HK-2 (cell line): ENCODE measurements around the gene GALNT16.
"Not testable (repeated sequence)": the region's sequence is repeated elsewhere in the genome, so short reads cannot be mapped to it uniquely, and the experiment has no call there.

Source experiments
- DNase-seq: peaks from one replicate; pipeline ENCODE4 v3.0.0-alpha.2; 2018; ENCODE audit not compliant: unreplicated experiment

GALNT16 gene

GRCh38 chr14:69285661-69286255 lies 25.8 kb downstream of the GALNT16 start:
- no peak for DNase-seq

- no peak for DNase-seq
Observed at GRCh38 chr14:69287098-69288010, 27.4 kb downstream of the GALNT16 start.

- no peak for DNase-seq
Observed at GRCh38 chr14:69288011-69288771, 28.2 kb downstream of the GALNT16 start.

- DNase-seq: no peak
Observed at GRCh38 chr14:69288956-69289705, 29.2 kb downstream of the GALNT16 start.

- no peak for DNase-seq
Observed at GRCh38 chr14:69289811-69290520, 30.0 kb downstream of the GALNT16 start.

GRCh38 chr14:69290881-69291280 lies 30.9 kb downstream of the GALNT16 start:
- DNase-seq: not testable (repeated sequence)

GRCh38 chr14:69291396-69291795 lies 31.4 kb downstream of the GALNT16 start:
- DNase-seq: no peak

- no peak for DNase-seq
Observed at GRCh38 chr14:69291891-69292561, 32.1 kb downstream of the GALNT16 start.

GRCh38 chr14:69298131-69299071 lies 38.4 kb downstream of the GALNT16 start:
- DNase-seq: no peak

GRCh38 chr14:69299286-69300035 lies 39.5 kb downstream of the GALNT16 start:
- DNase-seq: no peak

GRCh38 chr14:69300601-69301221 lies 40.8 kb downstream of the GALNT16 start:
- DNase-seq: no peak

GRCh38 chr14:69303086-69303485 lies 43.1 kb downstream of the GALNT16 start:
- no peak for DNase-seq

- no peak for DNase-seq
Observed at GRCh38 chr14:69312608-69313007, 52.6 kb downstream of the GALNT16 start.

GRCh38 chr14:69313176-69313575 lies 53.2 kb downstream of the GALNT16 start:
- no peak for DNase-seq

- no peak for DNase-seq
Observed at GRCh38 chr14:69314327-69314726, 54.4 kb downstream of the GALNT16 start.

- no peak for DNase-seq
Observed at GRCh38 chr14:69315301-69315700, 55.3 kb downstream of the GALNT16 start.

- no peak for DNase-seq
Observed at GRCh38 chr14:69316449-69317101, 56.6 kb downstream of the GALNT16 start.
